IMR-90 (cell line): ENCODE data around the gene ABCD1. TPM values are rescaled to one million over a fixed set of nuclear protein-coding genes. Genes with fewer than 3 reads are reported as not detected.

Experiments
- ATAC-seq: fragments of 200-7000 bp; cut with Tn5 transposase; 2 replicates; pipeline ENCODE4 v1.9.1; 2020; ENCODE audit warnings: low read depth, mild to moderate bottlenecking, moderate library complexity
- BruUV-seq: library from RNA; stranded (reverse); fragments of 400-500 nt; replicated peaks from 2 replicates; lab custom pipeline; 2021; lab: Mats Ljungman, UMichigan
- CTCF ChIA-PET: fragments of 300-600 bp; formaldehyde crosslinking; extraction: SDS; loops from one replicate; lab custom pipeline; 2021; ENCODE audit warnings: antibody characterized with exemption; lab: Yijun Ruan, JAX
- POLR2A ChIA-PET: fragments of 300-600 bp; sonication (Branson Sonifier 250); formaldehyde crosslinking; loops from one replicate; lab custom pipeline; 2022; ENCODE audit warnings: antibody characterized with exemption; ENCODE audit not compliant: unreplicated experiment; lab: Charles Lee
- DNase-seq: peaks from one replicate; pipeline ENCODE4 v3.0.0; 2013
- H2AFZ ChIP-seq: replicated peaks from 2 replicates; pipeline ENCODE3; 2013; ENCODE audit warnings: low read length, mild to moderate bottlenecking; ENCODE audit not compliant: poor library complexity
- H2AK5ac ChIP-seq: 2 replicates; pipeline ENCODE4 v1.6.1; 2013; ENCODE audit warnings: low read depth, low read length, inconsistent platforms
- H2AK9ac ChIP-seq: replicated peaks from 2 replicates; pipeline ENCODE3; 2013; ENCODE audit warnings: mild to moderate bottlenecking, low read depth, low read length, moderate library complexity; ENCODE audit not compliant: poor library complexity
- H2BK120ac ChIP-seq: 2 replicates; pipeline ENCODE4 v1.6.1; 2013; ENCODE audit warnings: low read depth, low read length, inconsistent platforms
- H2BK15ac ChIP-seq: 3 replicates; pipeline ENCODE4 v1.6.1; 2013; ENCODE audit warnings: low read depth, low read length, inconsistent platforms
- H2BK20ac ChIP-seq: 2 replicates; pipeline ENCODE4 v1.6.1; 2013; ENCODE audit warnings: low read depth, mild to moderate bottlenecking, inconsistent platforms, low read length, moderate library complexity
- H2BK5ac ChIP-seq: 2 replicates; pipeline ENCODE4 v1.6.1; 2013; ENCODE audit warnings: mild to moderate bottlenecking, low read depth, low read length, inconsistent platforms; ENCODE audit not compliant: poor library complexity, severe bottlenecking
- H3K14ac ChIP-seq: replicated peaks from 2 replicates; pipeline ENCODE4 v1.6.1; 2013; ENCODE audit warnings: low read depth, low read length, inconsistent platforms
- H3K18ac ChIP-seq: 2 replicates; pipeline ENCODE4 v1.6.1; 2013; ENCODE audit warnings: low read depth, low read length, control low read depth
- H3K23ac ChIP-seq: 2 replicates; pipeline ENCODE4 v1.6.1; 2013; ENCODE audit warnings: low read depth, low read length, inconsistent platforms
- H3K27ac ChIP-seq: 2 replicates; pipeline ENCODE4 v1.5.1; 2013; ENCODE audit warnings: mild to moderate bottlenecking, control low read depth, low read length; ENCODE audit not compliant: insufficient read depth
- H3K27me3 ChIP-seq: 2 replicates; pipeline ENCODE4 v1.6.1; 2013; ENCODE audit warnings: low read length; ENCODE audit not compliant: control insufficient read depth, insufficient read depth
- H3K36me3 ChIP-seq: 2 replicates; pipeline ENCODE4 v1.6.1; 2013; ENCODE audit warnings: low read length, mixed read lengths; ENCODE audit not compliant: control insufficient read depth, insufficient read depth
- H3K4ac ChIP-seq: 2 replicates; pipeline ENCODE4 v1.6.1; 2013; ENCODE audit warnings: low read depth, low read length, inconsistent platforms
- H3K4me1 ChIP-seq: 2 replicates; pipeline ENCODE4 v1.6.1; 2013; ENCODE audit warnings: low read length, mixed read lengths; ENCODE audit not compliant: control insufficient read depth, insufficient read depth
- H3K4me2 ChIP-seq: 2 replicates; pipeline ENCODE4 v1.6.1; 2013; ENCODE audit warnings: low read depth, mild to moderate bottlenecking, control low read depth, low read length, moderate library complexity
- H3K4me3 ChIP-seq: 2 replicates; pipeline ENCODE4 v1.5.1; 2013; ENCODE audit warnings: low read depth, mild to moderate bottlenecking, control low read depth, low read length, moderate library complexity; ENCODE audit not compliant: insufficient read depth
- H3K56ac ChIP-seq: 2 replicates; pipeline ENCODE4 v1.6.1; 2013; ENCODE audit warnings: low read length, inconsistent platforms; ENCODE audit not compliant: insufficient read depth; ENCODE audit errors: extremely low read depth
- H3K79me1 ChIP-seq, 2 experiments: 2 replicates each; pipeline ENCODE4 v1.6.1; 2013; ENCODE audit warnings: low read length in 2 of 2, inconsistent platforms in 1 of 2, low read depth in 1 of 2
- H3K9ac ChIP-seq: 2 replicates; pipeline ENCODE4 v1.6.1; 2013; ENCODE audit warnings: low read depth, low read length, control low read depth
- H3K9me1 ChIP-seq: 2 replicates; pipeline ENCODE4 v1.6.1; 2013; ENCODE audit warnings: low read length, inconsistent platforms; ENCODE audit not compliant: insufficient read depth
- H3K9me3 ChIP-seq: 2 replicates; pipeline ENCODE4 v1.6.1; 2013; ENCODE audit warnings: low read length; ENCODE audit not compliant: control insufficient read depth, insufficient read depth
- H4K20me1 ChIP-seq: 2 replicates; pipeline ENCODE4 v1.6.1; 2013; ENCODE audit warnings: low read length, inconsistent platforms; ENCODE audit not compliant: insufficient read depth
- H4K5ac ChIP-seq: 2 replicates; pipeline ENCODE4 v1.6.1; 2013; ENCODE audit warnings: mild to moderate bottlenecking, low read depth, low read length, control low read depth
- H4K8ac ChIP-seq, 2 experiments: 2 replicates each; pipeline ENCODE4 v1.6.1; 2013; ENCODE audit warnings: low read depth in 2 of 2, low read length in 2 of 2, control low read depth in 1 of 2, inconsistent platforms in 1 of 2
- H4K91ac ChIP-seq: 2 replicates; pipeline ENCODE4 v1.6.1; 2013; ENCODE audit warnings: low read depth, low read length, inconsistent platforms; ENCODE audit not compliant: insufficient read depth
- BHLHE40 ChIP-seq: fragments of 150-350 bp; IDR thresholded peaks from 2 replicates; pipeline ENCODE4 v1.6.1; 2016; ENCODE audit warnings: mild to moderate bottlenecking, low read depth, low read length
- CEBPB ChIP-seq: IDR thresholded peaks from 2 replicates; pipeline ENCODE4 v1.6.1; 2012; ENCODE audit warnings: low read depth, low read length, improper control_type of control experiment
- CHD1 ChIP-seq: IDR thresholded peaks from 2 replicates; pipeline ENCODE4 v1.6.1; 2012; ENCODE audit warnings: low read depth, low read length, improper control_type of control experiment
- FOS ChIP-seq: fragments of 150-350 bp; IDR thresholded peaks from 2 replicates; pipeline ENCODE4 v1.6.1; 2016; ENCODE audit warnings: low read depth, low read length
- MAFK ChIP-seq: IDR thresholded peaks from 2 replicates; pipeline ENCODE4 v1.6.1; 2012; ENCODE audit warnings: low read depth, low read length, improper control_type of control experiment
- MAZ ChIP-seq: IDR thresholded peaks from 2 replicates; pipeline ENCODE4 v1.6.1; 2012; ENCODE audit warnings: low read depth, mild to moderate bottlenecking, low read length, improper control_type of control experiment, moderate library complexity, borderline replicate concordance
- MXI1 ChIP-seq: IDR thresholded peaks from 2 replicates; pipeline ENCODE4 v1.6.1; 2012; ENCODE audit warnings: low read depth, mild to moderate bottlenecking, low read length, moderate library complexity, borderline replicate concordance
- NFE2L2 ChIP-seq: fragments of 150-350 bp; IDR thresholded peaks from 2 replicates; pipeline ENCODE4 v1.6.1; 2016; ENCODE audit warnings: low read depth, mild to moderate bottlenecking, low read length
- POLR2A ChIP-seq: IDR thresholded peaks from 2 replicates; pipeline ENCODE4 v1.6.1; 2012; ENCODE audit warnings: mild to moderate bottlenecking, low read depth, low read length
- RAD21 ChIP-seq: IDR thresholded peaks from 2 replicates; pipeline ENCODE4 v1.6.1; 2012; ENCODE audit warnings: low read length, improper control_type of control experiment
- RCOR1 ChIP-seq: IDR thresholded peaks from 2 replicates; pipeline ENCODE4 v1.6.1; 2012; ENCODE audit warnings: mild to moderate bottlenecking, low read length, improper control_type of control experiment; ENCODE audit not compliant: insufficient replicate concordance
- RFX5 ChIP-seq: IDR thresholded peaks from 2 replicates; pipeline ENCODE4 v1.8.0; 2012; ENCODE audit warnings: low read depth, mild to moderate bottlenecking, low read length, moderate library complexity
- SMC3 ChIP-seq: fragments of 150-350 bp; IDR thresholded peaks from 2 replicates; pipeline ENCODE4 v1.6.1; 2016; ENCODE audit warnings: low read depth, mild to moderate bottlenecking, antibody characterized with exemption, low read length, moderate library complexity
- WGBS, 2 experiments: methylation state at CpG; one replicate each; pipeline versions ENCODE4 v1.1.5 to v1.1.7; 2013; ENCODE audit warnings: missing lambda C conversion rate in 2 of 2; ENCODE audit not compliant: insufficient read length in 1 of 2; ENCODE audit errors: extremely low coverage in 2 of 2; 5-methylcytosine and 5-hydroxymethylcytosine counted together
- dilution Hi-C: fragments of 300-500 bp; cut with HindIII; formaldehyde crosslinking; loops from one replicate; pipeline ENCODE4 v1.14.3; 2018; ENCODE audit warnings: low sequenced_read_pairs; ENCODE audit not compliant: unreplicated experiment
- in situ Hi-C: fragments of 300-500 bp; cut with MboI; formaldehyde crosslinking; loops from 3 replicates; pipeline ENCODE4 v1.14.3; 2019; ENCODE audit warnings: low sequenced_read_pairs, inconsistent platforms, mixed read lengths
- intact Hi-C: fragments of 100-400 bp; cut with micrococcal nuclease; formaldehyde crosslinking; loops from 2 replicates; pipeline ENCODE4 v1.10.0; 2022
- polyA plus RNA-seq, 3 experiments: library from polyadenylated mRNA; depleted of rRNA; stranded (reverse); fragments of >200 nt; gene quantifications; 2 replicates each; pipeline ENCODE4 v1.2.3, GENCODE V29; 2012; ENCODE audit warnings: low replicate concordance in 1 of 3
- total RNA-seq: library from RNA; depleted of rRNA; stranded (reverse); fragments of >200 nt; gene quantifications from 2 replicates; pipeline ENCODE4 v1.2.3, GENCODE V29; 2012
- TF ChIP-seq, protein P1 (sequence below): conservative IDR thresholded peaks from 2 replicates; pipeline ENCODE4 v1.5.1; 2012; ENCODE audit warnings: mild to moderate bottlenecking, low read depth, low read length, improper control_type of control experiment
- TF ChIP-seq, protein P2 (sequence below): fragments of 150-350 bp; IDR thresholded peaks from 2 replicates; pipeline ENCODE4 v1.6.1; 2017; ENCODE audit warnings: mild to moderate bottlenecking, antibody characterized with exemption, low read length, low read depth
- TF ChIP-seq, protein P3 (sequence below): fragments of 150-350 bp; IDR thresholded peaks from 2 replicates; pipeline ENCODE4 v1.6.1; 2016; ENCODE audit warnings: low read depth, mild to moderate bottlenecking, low read length, moderate library complexity, borderline replicate concordance

Gene ABCD1
- total and polyA plus RNA-seq, 2 of the 4 experiments (the other 2 are of a cell fraction), result 4.3 to 7.0 TPM

DNA sequence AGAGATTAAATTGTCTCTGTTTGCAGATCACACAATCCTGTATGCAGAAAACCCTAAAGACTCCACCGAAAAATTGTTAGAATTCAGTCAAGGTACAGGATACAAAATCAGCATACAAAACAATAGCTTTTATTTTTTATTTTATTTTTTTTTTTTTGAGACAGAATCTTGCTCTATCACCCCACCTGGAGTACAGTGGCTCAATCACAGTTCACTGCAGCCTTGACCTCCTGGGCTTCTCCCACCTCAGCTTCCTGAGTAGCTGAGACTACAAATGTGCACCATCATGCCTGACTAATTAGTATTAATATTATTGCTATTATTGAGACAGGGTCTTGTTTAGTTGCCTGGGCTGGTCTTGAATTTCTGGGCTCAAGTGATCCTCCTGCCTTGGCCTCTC lies 30.5 kb downstream of the ABCD1 start:
- ATAC-seq (no peak), DNase-seq (no peak)
- no peak overlapping the region for H2AK5ac ChIP-seq
- H3K4me1 ChIP-seq, result no peaks in the 10 kb centered on the region
- POLR2A ChIA-PET, result no interaction called here
- no peak overlapping the region for H3K23ac ChIP-seq
- no peaks in the 10 kb centered on the region for H3K36me3 ChIP-seq
- no peak overlapping the region for H4K91ac ChIP-seq
- no peak overlapping the region for H3K56ac ChIP-seq
- H3K9ac ChIP-seq, result no peak overlapping the region
- H3K4me2 ChIP-seq, result no peak overlapping the region
- in situ Hi-C loops (no loop called here), dilution Hi-C loops (no loop called here), intact Hi-C loops (no loop called here)
- no peak overlapping the region for H3K4me3 ChIP-seq
- no peaks in the 10 kb centered on the region for H3K9me1 ChIP-seq
- no TSS peak for BruUV-seq
- TF ChIP-seq NFE2L2 (no peak), FOS (no peak), CHD1 (no peak), RAD21 (no peak), RFX5 (no peak), RCOR1 (no peak), BHLHE40 (no peak), CEBPB (no peak), MAFK (no peak), MAZ (no peak), POLR2A (no peak), SMC3 (no peak), MXI1 (no peak)
- TF ChIP-seq, protein P1, sequence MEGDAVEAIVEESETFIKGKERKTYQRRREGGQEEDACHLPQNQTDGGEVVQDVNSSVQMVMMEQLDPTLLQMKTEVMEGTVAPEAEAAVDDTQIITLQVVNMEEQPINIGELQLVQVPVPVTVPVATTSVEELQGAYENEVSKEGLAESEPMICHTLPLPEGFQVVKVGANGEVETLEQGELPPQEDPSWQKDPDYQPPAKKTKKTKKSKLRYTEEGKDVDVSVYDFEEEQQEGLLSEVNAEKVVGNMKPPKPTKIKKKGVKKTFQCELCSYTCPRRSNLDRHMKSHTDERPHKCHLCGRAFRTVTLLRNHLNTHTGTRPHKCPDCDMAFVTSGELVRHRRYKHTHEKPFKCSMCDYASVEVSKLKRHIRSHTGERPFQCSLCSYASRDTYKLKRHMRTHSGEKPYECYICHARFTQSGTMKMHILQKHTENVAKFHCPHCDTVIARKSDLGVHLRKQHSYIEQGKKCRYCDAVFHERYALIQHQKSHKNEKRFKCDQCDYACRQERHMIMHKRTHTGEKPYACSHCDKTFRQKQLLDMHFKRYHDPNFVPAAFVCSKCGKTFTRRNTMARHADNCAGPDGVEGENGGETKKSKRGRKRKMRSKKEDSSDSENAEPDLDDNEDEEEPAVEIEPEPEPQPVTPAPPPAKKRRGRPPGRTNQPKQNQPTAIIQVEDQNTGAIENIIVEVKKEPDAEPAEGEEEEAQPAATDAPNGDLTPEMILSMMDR, result no peak
- TF ChIP-seq, protein P2, sequence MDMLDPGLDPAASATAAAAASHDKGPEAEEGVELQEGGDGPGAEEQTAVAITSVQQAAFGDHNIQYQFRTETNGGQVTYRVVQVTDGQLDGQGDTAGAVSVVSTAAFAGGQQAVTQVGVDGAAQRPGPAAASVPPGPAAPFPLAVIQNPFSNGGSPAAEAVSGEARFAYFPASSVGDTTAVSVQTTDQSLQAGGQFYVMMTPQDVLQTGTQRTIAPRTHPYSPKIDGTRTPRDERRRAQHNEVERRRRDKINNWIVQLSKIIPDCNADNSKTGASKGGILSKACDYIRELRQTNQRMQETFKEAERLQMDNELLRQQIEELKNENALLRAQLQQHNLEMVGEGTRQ, result no peak
- TF ChIP-seq, protein P3, sequence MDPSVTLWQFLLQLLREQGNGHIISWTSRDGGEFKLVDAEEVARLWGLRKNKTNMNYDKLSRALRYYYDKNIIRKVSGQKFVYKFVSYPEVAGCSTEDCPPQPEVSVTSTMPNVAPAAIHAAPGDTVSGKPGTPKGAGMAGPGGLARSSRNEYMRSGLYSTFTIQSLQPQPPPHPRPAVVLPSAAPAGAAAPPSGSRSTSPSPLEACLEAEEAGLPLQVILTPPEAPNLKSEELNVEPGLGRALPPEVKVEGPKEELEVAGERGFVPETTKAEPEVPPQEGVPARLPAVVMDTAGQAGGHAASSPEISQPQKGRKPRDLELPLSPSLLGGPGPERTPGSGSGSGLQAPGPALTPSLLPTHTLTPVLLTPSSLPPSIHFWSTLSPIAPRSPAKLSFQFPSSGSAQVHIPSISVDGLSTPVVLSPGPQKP, result no peak
- H2BK120ac ChIP-seq, result no peak overlapping the region
- H3K4ac ChIP-seq, result no peak overlapping the region
- H2BK20ac ChIP-seq, result no peak overlapping the region
- no peaks in the 10 kb centered on the region for H4K20me1 ChIP-seq
- no peak overlapping the region for H3K18ac ChIP-seq
- no CpG with 5 or more reads among the region's 1 CpG for WGBS, 2 experiments
- H3K27ac ChIP-seq, result no peak overlapping the region
- H2BK15ac ChIP-seq, result no peak overlapping the region
- no peak overlapping the region for H4K5ac ChIP-seq
- no peak overlapping the region for H2AK9ac ChIP-seq
- no peak overlapping the region for H2AFZ ChIP-seq
- peaks cover 3% of the 10 kb centered on the region; the same call in 1 of the 2 replicates for H3K9me3 ChIP-seq
- CTCF ChIA-PET, result interaction anchor here (1.4 kb wide), 1 partner anchor 9 kb away, joined by 3 read pairs; the partner anchor contains the start of gene PLXNB3
- no peak overlapping the region for H3K14ac ChIP-seq
- no peak overlapping the region for H2BK5ac ChIP-seq
- peaks cover 2% of the 10 kb centered on the region; the same call in 1 of the 2 replicates for H3K27me3 ChIP-seq
- H4K8ac ChIP-seq, result no peak overlapping the region
- H3K79me1 ChIP-seq, result no peaks in the 10 kb centered on the region
